PC-9 (cell line): ENCODE data around the gene TIGAR. TPM values are rescaled to one million over a fixed set of nuclear protein-coding genes. Genes with fewer than 3 reads are reported as not detected.

Experiments used
- BruUV-seq: library from RNA; stranded (reverse); fragments of 400-500 nt; replicated peaks from 2 replicates; lab custom pipeline; 2021; lab: Mats Ljungman, UMichigan
- CTCF ChIA-PET: fragments of 300-600 bp; sonication (Branson Sonifier 250); formaldehyde crosslinking; loops from one replicate; lab custom pipeline; 2022; ENCODE audit warnings: antibody characterized with exemption; lab: Charles Lee
- POLR2A ChIA-PET: fragments of 300-600 bp; sonication (Branson Sonifier 250); formaldehyde crosslinking; loops from one replicate; lab custom pipeline; 2022; ENCODE audit warnings: antibody characterized with exemption; ENCODE audit not compliant: unreplicated experiment; lab: Charles Lee
- DNase-seq, 2 experiments: peaks; one replicate each; pipeline versions ENCODE4 v3.0.0 to v3.0.0-alpha.2; 2015 to 2022; ENCODE audit warnings: mixed read lengths in 1 of 2
- H2AFZ ChIP-seq: fragments of 200-600 bp; sonication (generic); 2 replicates; pipeline ENCODE4 v1.8.1; 2017; ENCODE audit warnings: antibody characterized with exemption
- H3F3A ChIP-seq: fragments of 200-600 bp; sonication (generic); 2 replicates; pipeline ENCODE4 v1.8.1; 2017; ENCODE audit warnings: antibody characterized with exemption, mild to moderate bottlenecking, low read depth; ENCODE audit not compliant: insufficient read depth
- H3K27ac ChIP-seq: fragments of 200-600 bp; sonication (generic); 2 replicates; pipeline ENCODE4 v1.6.1; 2016; ENCODE audit warnings: mixed run types
- H3K27me3 ChIP-seq: fragments of 200-600 bp; sonication (generic); 2 replicates; pipeline ENCODE4 v1.6.1; 2016; ENCODE audit warnings: low read depth, mixed run types; ENCODE audit not compliant: insufficient read depth
- H3K36me3 ChIP-seq: fragments of 200-600 bp; sonication (generic); 2 replicates; pipeline ENCODE4 v1.6.1; 2016; ENCODE audit warnings: low read depth, mixed run types
- H3K4me1 ChIP-seq: fragments of 200-600 bp; sonication (generic); replicated peaks from 2 replicates; pipeline ENCODE4 v1.6.1; 2016; ENCODE audit warnings: mixed run types; ENCODE audit not compliant: insufficient read depth
- H3K4me2 ChIP-seq: fragments of 200-600 bp; sonication (generic); 2 replicates; pipeline ENCODE4 v1.6.1; 2017; ENCODE audit warnings: mixed run types
- H3K4me3 ChIP-seq: fragments of 200-600 bp; sonication (generic); 2 replicates; pipeline ENCODE4 v1.6.1; 2016; ENCODE audit warnings: mixed run types
- H3K79me2 ChIP-seq: fragments of 200-600 bp; sonication (generic); 2 replicates; pipeline ENCODE4 v1.6.1; 2017; ENCODE audit warnings: low read depth, mixed run types
- H3K9me2 ChIP-seq: fragments of 200-600 bp; sonication (generic); 2 replicates; pipeline ENCODE4 v1.8.1; 2017; ENCODE audit warnings: mild to moderate bottlenecking; ENCODE audit not compliant: insufficient read depth
- H3K9me3 ChIP-seq: fragments of 200-600 bp; sonication (generic); 2 replicates; pipeline ENCODE4 v1.8.1; 2016; ENCODE audit warnings: low read depth; ENCODE audit not compliant: insufficient read depth
- H4K20me1 ChIP-seq: fragments of 200-600 bp; sonication (generic); 2 replicates; pipeline ENCODE4 v1.8.1; 2017; ENCODE audit not compliant: insufficient read depth
- CTCF ChIP-seq: fragments of 200-600 bp; sonication (generic); conservative IDR thresholded peaks from 2 replicates; pipeline ENCODE4 v1.6.1; 2017; ENCODE audit warnings: mixed run types, antibody characterized with exemption, mild to moderate bottlenecking, moderate library complexity
- EZH2 ChIP-seq: fragments of 200-600 bp; sonication (generic); IDR thresholded peaks from 2 replicates; pipeline ENCODE4 v1.8.0; 2017; ENCODE audit warnings: antibody characterized with exemption, low read depth
- intact Hi-C: fragments of 100-400 bp; cut with micrococcal nuclease; formaldehyde crosslinking; loops from one replicate; pipeline ENCODE4 v1.10.0; 2022; ENCODE audit not compliant: unreplicated experiment
- total RNA-seq: library from RNA; stranded (reverse); gene quantifications from 2 replicates; pipeline ENCODE4 v1.2.3, GENCODE V29; 2021

Gene TIGAR
- total RNA-seq, 1 experiment from 2014 or later: 13.2 TPM

DNA sequence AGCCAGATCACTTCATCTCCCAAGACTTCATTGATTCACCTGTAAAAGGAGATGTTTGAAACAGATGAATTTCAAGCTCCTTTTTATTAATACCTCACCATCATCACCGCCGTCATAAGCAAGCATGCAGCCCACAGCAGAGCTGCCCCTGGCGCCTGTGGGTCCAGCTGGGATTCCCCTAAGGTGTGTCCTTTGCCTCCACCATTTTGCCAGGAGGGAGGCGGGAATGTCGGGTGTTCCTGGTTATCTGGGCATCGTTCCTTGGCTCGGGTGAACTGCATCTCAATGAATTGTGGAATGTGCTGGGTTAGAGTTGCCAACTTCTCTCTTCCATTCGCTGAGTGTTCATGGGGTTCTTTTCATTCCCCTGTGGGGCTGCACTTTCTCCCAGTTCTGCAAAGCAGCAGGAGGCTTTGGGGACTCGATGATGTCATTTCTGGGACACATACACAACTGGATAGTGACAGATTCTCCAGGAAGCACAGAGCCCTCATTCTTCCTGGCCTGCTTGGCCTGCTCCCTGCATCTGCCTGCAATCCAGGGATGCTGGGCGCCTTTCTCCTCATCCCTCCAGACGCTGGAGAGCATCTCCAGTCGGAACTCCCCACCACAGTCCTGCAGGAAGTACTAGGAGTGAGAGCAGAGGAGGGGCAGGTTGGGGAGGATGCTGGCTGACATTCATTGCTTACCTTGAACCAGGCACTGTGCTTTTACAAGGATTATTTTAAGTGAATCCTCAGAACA is 37.3 kb upstream of the TIGAR start:
- ChIA-PET POLR2A (no interaction called here), CTCF (no interaction called here)
- peaks cover 99% of the 10 kb centered on the region for H3K27me3 ChIP-seq
- H3K4me2 ChIP-seq: no peak overlapping the region
- no peak for TF ChIP-seq CTCF
- TF ChIP-seq EZH2: no peak
- H3K4me3 ChIP-seq: no peak overlapping the region
- no peak overlapping the region for H3K27ac ChIP-seq
- H4K20me1 ChIP-seq: no peaks in the 10 kb centered on the region
- no TSS peak for BruUV-seq
- H3F3A ChIP-seq: no peaks in the 10 kb centered on the region
- H3K79me2 ChIP-seq: no peaks in the 10 kb centered on the region
- intact Hi-C loops: no loop called here
- H3K9me2 ChIP-seq: no peaks in the 10 kb centered on the region
- H3K4me1 ChIP-seq: no peaks in the 10 kb centered on the region
- no peaks in the 10 kb centered on the region for H3K9me3 ChIP-seq
- no peak for DNase-seq
- H3K36me3 ChIP-seq: no peaks in the 10 kb centered on the region
- H2AFZ ChIP-seq: no peak overlapping the region

DNA sequence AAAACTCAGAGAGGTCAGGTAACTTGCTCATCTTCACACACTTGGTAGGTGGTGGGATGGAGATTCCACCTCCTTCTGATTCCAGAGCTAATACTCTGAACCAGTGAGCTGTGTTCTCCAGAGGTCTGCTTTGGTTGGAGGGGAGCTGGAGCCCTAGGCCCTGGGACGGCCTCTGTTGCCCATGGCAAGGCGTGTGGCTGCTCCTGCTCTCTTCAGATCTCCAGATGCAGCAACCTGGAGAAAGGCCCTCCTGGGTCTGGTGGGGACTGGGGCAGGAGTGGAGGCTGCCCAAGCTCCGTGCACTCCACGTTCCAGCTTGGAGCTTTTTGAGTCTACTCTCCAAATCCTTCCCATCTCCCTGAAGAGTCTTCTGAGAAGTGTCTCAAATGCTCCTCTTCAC is 36.7 kb upstream of the TIGAR start:
- Histone ChIP-seq H3K4me2 (no peak overlapping the region), H2AFZ (no peak overlapping the region), H3K4me3 (no peak overlapping the region), H3K27ac (no peak overlapping the region), H4K20me1 (no peaks in the 10 kb centered on the region), H3K36me3 (no peaks in the 10 kb centered on the region), H3K9me3 (no peaks in the 10 kb centered on the region), H3K27me3 (peaks cover 99% of the 10 kb centered on the region), H3K79me2 (no peaks in the 10 kb centered on the region), H3K4me1 (no peaks in the 10 kb centered on the region), H3F3A (no peaks in the 10 kb centered on the region), H3K9me2 (no peaks in the 10 kb centered on the region)
- BruUV-seq: no TSS peak
- POLR2A ChIA-PET: no interaction called here
- DNase-seq: no peak
- intact Hi-C loops: no loop called here
- CTCF ChIA-PET: no interaction called here
- no peak for TF ChIP-seq CTCF
- TF ChIP-seq EZH2: no peak

- Histone ChIP-seq H3K79me2 (no peaks in the 10 kb centered on the region), H3K4me2 (no peak overlapping the region), H3K27ac (no peak overlapping the region), H3K9me3 (no peaks in the 10 kb centered on the region), H3K4me1 (no peaks in the 10 kb centered on the region), H3K36me3 (no peaks in the 10 kb centered on the region), H4K20me1 (no peaks in the 10 kb centered on the region), H3K4me3 (no peak overlapping the region), H2AFZ (no peak overlapping the region), H3K9me2 (no peaks in the 10 kb centered on the region), H3K27me3 (peaks cover 99% of the 10 kb centered on the region), H3F3A (no peaks in the 10 kb centered on the region)
- intact Hi-C loops: no loop called here
- no peak for DNase-seq
- no peak for TF ChIP-seq EZH2
- ChIA-PET POLR2A (no interaction called here), CTCF (no interaction called here)
- no TSS peak for BruUV-seq
Observed at GRCh38 chr12:4285070-4285469, 35.9 kb upstream of the TIGAR start.

GRCh38 chr12:4286228-4286627 is 34.8 kb upstream of the TIGAR start:
- ChIA-PET POLR2A (no interaction called here), CTCF (interaction anchor here (0.5 kb wide), 1 partner anchor 587 kb away, joined by 3 read pairs; no protein-coding TSS in a partner anchor)
- no TSS peak for BruUV-seq
- no peak overlapping the region for H3K27ac ChIP-seq
- intact Hi-C loops: no loop called here
- peaks cover 99% of the 10 kb centered on the region for H3K27me3 ChIP-seq
- no peaks in the 10 kb centered on the region for H3K4me1 ChIP-seq
- TF ChIP-seq EZH2: no peak
- no peak for TF ChIP-seq CTCF
- H3K4me3 ChIP-seq: no peak overlapping the region
- H3K4me2 ChIP-seq: no peak overlapping the region
- no peak for DNase-seq
- no peaks in the 10 kb centered on the region for H3K36me3 ChIP-seq
- no peak overlapping the region for H2AFZ ChIP-seq
- H3K9me3 ChIP-seq: no peaks in the 10 kb centered on the region
- H3F3A ChIP-seq: no peaks in the 10 kb centered on the region
- H3K79me2 ChIP-seq: no peaks in the 10 kb centered on the region
- H4K20me1 ChIP-seq: no peaks in the 10 kb centered on the region
- H3K9me2 ChIP-seq: no peaks in the 10 kb centered on the region
